HG03135 (cell line): ENCODE results near the gene LRRC51.
"Not testable (repeated sequence)": the region's sequence is repeated elsewhere in the genome, so short reads cannot be mapped to it uniquely, and the experiment has no call there.

Experiments used
- ATAC-seq: cut with Tn5 transposase; IDR thresholded peaks from one replicate; pipeline ENCODE4 v1.9.1; 2021; ENCODE audit warnings: mild to moderate bottlenecking, moderate library complexity; ENCODE audit not compliant: unreplicated experiment

The LRRC51 gene

GRCh38 chr11:72103754-72104167 is 23.1 kb downstream of the LRRC51 start:
- ATAC-seq = no peak

- ATAC-seq = no peak
Observed at GRCh38 chr11:72105888-72106287, 25.2 kb downstream of the LRRC51 start, which contains the start of gene TOMT. TSS of gene TOMT (plus strand) at chr11:72105924. CDS start at chr11:72105952, 28 bp downstream.

- ATAC-seq = no peak
Observed at GRCh38 chr11:72111300-72112142, 30.9 kb downstream of the LRRC51 start.

- ATAC-seq = peak; percentile 89
Observed at GRCh38 chr11:72112143-72112977, 31.7 kb downstream of the LRRC51 start, which contains the start of gene ANAPC15. TSS of gene ANAPC15 (minus strand) at chr11:72112695. CDS start at chr11:72111276, 1,419 bp downstream.

GRCh38 chr11:72112978-72113808 is 32.5 kb downstream of the LRRC51 start:
- ATAC-seq = no peak

- no peak for ATAC-seq
Observed at GRCh38 chr11:72114570-72114969, 33.9 kb downstream of the LRRC51 start.

- ATAC-seq = no peak
Observed at GRCh38 chr11:72116019-72116755, 35.5 kb downstream of the LRRC51 start.

- ATAC-seq = no peak
Observed at GRCh38 chr11:72119198-72119597, 38.5 kb downstream of the LRRC51 start.

- no peak for ATAC-seq
Observed at GRCh38 chr11:72120930-72121329, 40.3 kb downstream of the LRRC51 start.

- ATAC-seq = no peak
Observed at GRCh38 chr11:72122607-72123006, 42.0 kb downstream of the LRRC51 start.

- no peak for ATAC-seq
Observed at GRCh38 chr11:72123117-72123653, 42.5 kb downstream of the LRRC51 start.

GRCh38 chr11:72124046-72124445 is 43.4 kb downstream of the LRRC51 start:
- ATAC-seq = no peak

GRCh38 chr11:72125956-72126355 is 45.3 kb downstream of the LRRC51 start:
- ATAC-seq = no peak

- ATAC-seq = no peak
Observed at GRCh38 chr11:72127923-72128322, 47.3 kb downstream of the LRRC51 start.

- ATAC-seq = no peak
Observed at GRCh38 chr11:72129381-72129780, 48.7 kb downstream of the LRRC51 start.

- no peak for ATAC-seq
Observed at GRCh38 chr11:72132646-72133045, 52.0 kb downstream of the LRRC51 start.

GRCh38 chr11:72135473-72135872 is 54.8 kb downstream of the LRRC51 start, which contains the start of gene FOLR3:
TSS of gene FOLR3 (plus strand) at chr11:72135725. CDS start at chr11:72135953, 228 bp downstream.
- not testable (repeated sequence) for ATAC-seq

- no peak for ATAC-seq
Observed at GRCh38 chr11:72135891-72136683, 55.4 kb downstream of the LRRC51 start.
